Measurements from ENCODE around the gene MEIOSIN. TPM values are rescaled to one million over a fixed set of nuclear protein-coding genes. Genes with fewer than 3 reads are reported as not detected.

The MEIOSIN gene
- total and polyA plus RNA-seq, 3 donors from 2014 or later: 9.2 to 13.8 (median 10.4) TPM

GRCh38 chr19:45782162-45782691 lies 49.0 kb downstream of the MEIOSIN start, which contains the start of gene DMPK:
Gene DMPK (minus strand): TSS chr19:45782490. CDS start chr19:45782352, 138 bp downstream.
- Histone ChIP-seq H3K27ac (peak within 1 kb of the TSS; percentile 79 to 89), H3K36me3 (ENCODE audit: low read depth, missing control alignments) (no peaks in the 10 kb centered on the region), H3K4me1 (peaks cover 29% of the 10 kb centered on the region), H3K4me3 (peak within 1 kb of the TSS; percentile 50 to 60), H3K9me3 (no peaks in the 10 kb centered on the region), H3K27me3 (no peaks in the 10 kb centered on the region)
- peak; percentile 41 for DNase-seq
- WGBS, 2 donors: 48 to 49% methylated on average over 11 to 18 of the region's 18 CpGs
- intact Hi-C loops (cut with DNase I; ENCODE audit: low total_unique reads): no loop called here
- no peak for TF ChIP-seq CTCF (IDR thresholded peaks at IDR 0.05)
- no peak for TF ChIP-seq POLR2A (IDR thresholded peaks at IDR 0.05)

- 42 to 64% methylated on average over 19 to 26 of the region's 26 CpGs for WGBS, 2 donors
- intact Hi-C loops (cut with DNase I; ENCODE audit: low total_unique reads): no loop called here
Measured at GRCh38 chr19:45782820-45783785, 49.9 kb downstream of the MEIOSIN start.

GRCh38 chr19:45784096-45784495 lies 50.9 kb downstream of the MEIOSIN start:
- Histone ChIP-seq H3K36me3 (ENCODE audit: low read depth, missing control alignments) (no peaks in the 10 kb centered on the region), H3K27ac (peak overlapping the region; percentile 79 to 89), H3K27me3 (no peaks in the 10 kb centered on the region), H3K9me3 (no peaks in the 10 kb centered on the region), H3K4me1 (peaks cover 28% of the 10 kb centered on the region), H3K4me3 (no peak overlapping the region)
- no peak for DNase-seq
- intact Hi-C loops (cut with DNase I; ENCODE audit: low total_unique reads): no loop called here
- WGBS, 2 donors: 74 to 80% methylated on average over 2 to 4 of the region's 4 CpGs
- TF ChIP-seq POLR2A (IDR thresholded peaks at IDR 0.05): no peak
- no peak for TF ChIP-seq CTCF (IDR thresholded peaks at IDR 0.05)

More at GRCh38 chr19:45782820-45783785, 49.9 kb downstream of the MEIOSIN start:
- TF ChIP-seq POLR2A (IDR thresholded peaks at IDR 0.05) (no peak), CTCF (IDR thresholded peaks at IDR 0.05) (no peak)
- no peaks in the 10 kb centered on the region for H3K27me3 ChIP-seq
- H3K9me3 ChIP-seq: no peaks in the 10 kb centered on the region
- DNase-seq: peak; percentile 48
- H3K36me3 ChIP-seq (ENCODE audit: low read depth, missing control alignments): no peaks in the 10 kb centered on the region
- H3K4me1 ChIP-seq: peaks cover 29% of the 10 kb centered on the region
- peak overlapping the region; percentile 79 to 89 for H3K27ac ChIP-seq
- H3K4me3 ChIP-seq: peak overlapping the region; percentile 50 to 60

- DNase-seq: no peak
- Histone ChIP-seq H3K36me3 (ENCODE audit: low read depth, missing control alignments) (no peaks in the 10 kb centered on the region), H3K9me3 (no peaks in the 10 kb centered on the region), H3K27ac (no peak overlapping the region), H3K4me1 (peaks cover 22% of the 10 kb centered on the region), H3K27me3 (no peaks in the 10 kb centered on the region), H3K4me3 (no peak overlapping the region)
- intact Hi-C loops (cut with DNase I; ENCODE audit: low total_unique reads): no loop called here
- TF ChIP-seq POLR2A (IDR thresholded peaks at IDR 0.05) (no peak), CTCF (IDR thresholded peaks at IDR 0.05) (no peak)
- 81 to 82% methylated on average over 3 to 5 of the region's 5 CpGs for WGBS, 2 donors
Measured at GRCh38 chr19:45785097-45785496, 51.9 kb downstream of the MEIOSIN start.

Data from testis (tissue), 3 donors.